Kidney epithelial cell (primary cell): ENCODE results near the gene IL12RB1. TPM values are rescaled to one million over a fixed set of nuclear protein-coding genes. Genes with fewer than 3 reads are reported as not detected.
"Not testable (repeated sequence)": the region's sequence is repeated elsewhere in the genome, so short reads cannot be mapped to it uniquely, and the experiment has no call there.

Experiments used
- DNase-seq: peaks from one replicate; pipeline ENCODE4 v3.0.0-alpha.2; 2010; ENCODE audit warnings: low read depth
- H3K27me3 ChIP-seq: 2 replicates; pipeline ENCODE4 v1.6.0; 2011; ENCODE audit warnings: low read length; ENCODE audit not compliant: control insufficient read depth, insufficient read depth
- H3K36me3 ChIP-seq: 2 replicates; pipeline ENCODE4 v1.5.1; 2011; ENCODE audit warnings: low read length; ENCODE audit not compliant: control insufficient read depth, insufficient read depth
- H3K4me3 ChIP-seq: 2 replicates; pipeline ENCODE4 v1.5.1; 2011; ENCODE audit warnings: low read depth, mild to moderate bottlenecking, control low read depth, low read length
- CTCF ChIP-seq: IDR thresholded peaks from 2 replicates; pipeline ENCODE4 v1.5.1; 2011; ENCODE audit warnings: mild to moderate bottlenecking, moderate library complexity, low read length, control low read depth, inconsistent platforms; ENCODE audit not compliant: insufficient read depth, poor library complexity, severe bottlenecking
- total RNA-seq: library from RNA; depleted of rRNA; stranded (reverse); fragments of >200 nt; gene quantifications from 2 replicates; pipeline ENCODE4 v1.2.3, GENCODE V29; 2015

IL12RB1 gene
- total RNA-seq, 1 donor from 2014 or later = not detected

GRCh38 chr19:18091217-18091608 lies 4.5 kb upstream of the IL12RB1 start:
- Histone ChIP-seq H3K27me3 (no peaks in the 10 kb centered on the region), H3K4me3 (no peak overlapping the region), H3K36me3 (no peaks in the 10 kb centered on the region)
- DNase-seq = no peak
- TF ChIP-seq CTCF = no peak

GRCh38 chr19:18090545-18091216 lies 3.9 kb upstream of the IL12RB1 start:
- no peak for DNase-seq
- Histone ChIP-seq H3K27me3 (no peaks in the 10 kb centered on the region), H3K36me3 (no peaks in the 10 kb centered on the region), H3K4me3 (no peak overlapping the region)
- no peak for TF ChIP-seq CTCF

- no peaks in the 10 kb centered on the region for H3K27me3 ChIP-seq
- no peak for DNase-seq
- H3K36me3 ChIP-seq = no peaks in the 10 kb centered on the region
- no peak overlapping the region for H3K4me3 ChIP-seq
- TF ChIP-seq CTCF = no peak
Observed at GRCh38 chr19:18089726-18090125, 3.0 kb upstream of the IL12RB1 start.

GRCh38 chr19:18089096-18089541 lies 2.4 kb upstream of the IL12RB1 start:
- H3K4me3 ChIP-seq, DNase-seq, H3K36me3 ChIP-seq, H3K27me3 ChIP-seq: not testable (repeated sequence)

GRCh38 chr19:18085702-18086457 lies 854 bp downstream of the IL12RB1 start:
- DNase-seq = no peak
- Histone ChIP-seq H3K36me3 (no peaks in the 10 kb centered on the region), H3K27me3 (no peaks in the 10 kb centered on the region), H3K4me3 (no peak overlapping the region)
- TF ChIP-seq CTCF = no peak

- Histone ChIP-seq H3K27me3 (no peaks in the 10 kb centered on the region), H3K4me3 (no peak overlapping the region), H3K36me3 (no peaks in the 10 kb centered on the region)
- no peak for DNase-seq
- TF ChIP-seq CTCF = no peak
Observed at GRCh38 chr19:18083929-18084684, 2.6 kb downstream of the IL12RB1 start.
